ENCODE measurements around the gene EXOC3L1.
A peak's percentile ranks its signal among the peaks of the same experiment; 100 is the strongest.

EXOC3L1 gene

GRCh38 chr16:67166110-67166547 lies 23.8 kb downstream of the EXOC3L1 start:
- Histone ChIP-seq H3K4me3 (ENCODE audit: low read depth in 1 of 5, low read length in 5 of 5) (no peak overlapping the region), H3K27ac (ENCODE audit: low read depth, low read length) (no peak overlapping the region), H3K9ac (ENCODE audit: low read length in 5 of 5) (no peak overlapping the region), H3K27me3 (ENCODE audit: control insufficient read depth in 5 of 5, insufficient read depth in 4 of 5, low read length in 5 of 5) (peaks cover 0 to 19% (median 5%) of the 10 kb centered on the region in 5 donors), H3K4me1 (ENCODE audit: control insufficient read depth in 5 of 5, insufficient read depth in 5 of 5, low read length in 5 of 5) (peaks cover 0 to 71% (median 58%) of the 10 kb centered on the region in 5 donors), H3K36me3 (ENCODE audit: control insufficient read depth in 5 of 5, insufficient read depth in 5 of 5, low read length in 5 of 5) (peaks cover 0 to 10% (median 0%) of the 10 kb centered on the region in 5 donors), H3K9me3 (ENCODE audit: control insufficient read depth in 5 of 5, low read length in 5 of 5) (no peaks in the 10 kb centered on the region)

- H3K4me1 ChIP-seq (ENCODE audit: control insufficient read depth in 5 of 5, insufficient read depth in 5 of 5, low read length in 5 of 5): peaks cover 0 to 73% (median 59%) of the 10 kb centered on the region in 5 donors
- H3K27me3 ChIP-seq (ENCODE audit: control insufficient read depth in 5 of 5, insufficient read depth in 4 of 5, low read length in 5 of 5): peaks cover 0 to 19% (median 5%) of the 10 kb centered on the region in 5 donors
- H3K27ac ChIP-seq (ENCODE audit: low read depth, low read length): no peak overlapping the region
- H3K36me3 ChIP-seq (ENCODE audit: control insufficient read depth in 5 of 5, insufficient read depth in 5 of 5, low read length in 5 of 5): peaks cover 0 to 10% (median 0%) of the 10 kb centered on the region in 5 donors
- peak overlapping the region; percentile 44 to 66 (median 59) for H3K4me3 ChIP-seq (ENCODE audit: low read depth in 1 of 5, low read length in 5 of 5)
- H3K9ac ChIP-seq (ENCODE audit: low read length in 5 of 5): peak overlapping the region in 3 of 5 donors; percentile 30 to 66 (median 64)
- H3K9me3 ChIP-seq (ENCODE audit: control insufficient read depth in 5 of 5, low read length in 5 of 5): no peaks in the 10 kb centered on the region
These were observed 24.5 kb downstream of the EXOC3L1 start for GRCh38 chr16:67165121-67166078.

- Histone ChIP-seq H3K36me3 (ENCODE audit: control insufficient read depth in 5 of 5, insufficient read depth in 5 of 5, low read length in 5 of 5) (peaks cover 0 to 10% (median 0%) of the 10 kb centered on the region in 5 donors), H3K9ac (ENCODE audit: low read length in 5 of 5) (peak within 1 kb of the TSS in 3 of 5 donors; percentile 30 to 66 (median 64)), H3K27me3 (ENCODE audit: control insufficient read depth in 5 of 5, insufficient read depth in 4 of 5, low read length in 5 of 5) (peaks cover 0 to 19% (median 5%) of the 10 kb centered on the region in 5 donors), H3K9me3 (ENCODE audit: control insufficient read depth in 5 of 5, low read length in 5 of 5) (no peaks in the 10 kb centered on the region), H3K27ac (ENCODE audit: low read depth, low read length) (no peak within 1 kb of the TSS), H3K4me1 (ENCODE audit: control insufficient read depth in 5 of 5, insufficient read depth in 5 of 5, low read length in 5 of 5) (peaks cover 0 to 72% (median 59%) of the 10 kb centered on the region in 5 donors), H3K4me3 (ENCODE audit: low read depth in 1 of 5, low read length in 5 of 5) (peak within 1 kb of the TSS; percentile 47 to 70 (median 61))
These were observed 25.3 kb downstream of the EXOC3L1 start, which contains the start of gene HSF4 for GRCh38 chr16:67164599-67165061. TSS of gene HSF4 (plus strand) at chr16:67164745. CDS start at chr16:67164812, 67 bp downstream.

- Histone ChIP-seq H3K4me3 (ENCODE audit: low read depth in 1 of 5, low read length in 5 of 5) (peak overlapping the region in 4 of 5 donors; percentile 47 to 70 (median 58)), H3K27me3 (ENCODE audit: control insufficient read depth in 5 of 5, insufficient read depth in 4 of 5, low read length in 5 of 5) (peaks cover 0 to 19% (median 5%) of the 10 kb centered on the region in 5 donors), H3K27ac (ENCODE audit: low read depth, low read length) (no peak overlapping the region), H3K4me1 (ENCODE audit: control insufficient read depth in 5 of 5, insufficient read depth in 5 of 5, low read length in 5 of 5) (peaks cover 0 to 72% (median 58%) of the 10 kb centered on the region in 5 donors), H3K36me3 (ENCODE audit: control insufficient read depth in 5 of 5, insufficient read depth in 5 of 5, low read length in 5 of 5) (peaks cover 0 to 10% (median 0%) of the 10 kb centered on the region in 5 donors), H3K9ac (ENCODE audit: low read length in 5 of 5) (no peak overlapping the region), H3K9me3 (ENCODE audit: control insufficient read depth in 5 of 5, low read length in 5 of 5) (no peaks in the 10 kb centered on the region)
These were observed 25.9 kb downstream of the EXOC3L1 start for GRCh38 chr16:67163999-67164558.

- H3K27ac ChIP-seq (ENCODE audit: low read depth, low read length): no peak overlapping the region
- H3K9ac ChIP-seq (ENCODE audit: low read length in 5 of 5): no peak overlapping the region
- peaks cover 0 to 19% (median 5%) of the 10 kb centered on the region in 5 donors for H3K27me3 ChIP-seq (ENCODE audit: control insufficient read depth in 5 of 5, insufficient read depth in 4 of 5, low read length in 5 of 5)
- peak overlapping the region in 4 of 5 donors; percentile 36 to 70 (median 58) for H3K4me3 ChIP-seq (ENCODE audit: low read depth in 1 of 5, low read length in 5 of 5)
- no peaks in the 10 kb centered on the region for H3K9me3 ChIP-seq (ENCODE audit: control insufficient read depth in 5 of 5, low read length in 5 of 5)
- H3K36me3 ChIP-seq (ENCODE audit: control insufficient read depth in 5 of 5, insufficient read depth in 5 of 5, low read length in 5 of 5): peaks cover 0 to 10% (median 0%) of the 10 kb centered on the region in 5 donors
- H3K4me1 ChIP-seq (ENCODE audit: control insufficient read depth in 5 of 5, insufficient read depth in 5 of 5, low read length in 5 of 5): peaks cover 0 to 76% (median 62%) of the 10 kb centered on the region in 5 donors
These were observed 26.6 kb downstream of the EXOC3L1 start for GRCh38 chr16:67163164-67163998.

- no peak overlapping the region for H3K9ac ChIP-seq (ENCODE audit: low read length in 5 of 5)
- no peaks in the 10 kb centered on the region for H3K9me3 ChIP-seq (ENCODE audit: control insufficient read depth in 5 of 5, low read length in 5 of 5)
- H3K27me3 ChIP-seq (ENCODE audit: control insufficient read depth in 5 of 5, insufficient read depth in 4 of 5, low read length in 5 of 5): peaks cover 0 to 19% (median 5%) of the 10 kb centered on the region in 5 donors
- no peak overlapping the region for H3K27ac ChIP-seq (ENCODE audit: low read depth, low read length)
- H3K36me3 ChIP-seq (ENCODE audit: control insufficient read depth in 5 of 5, insufficient read depth in 5 of 5, low read length in 5 of 5): peaks cover 0 to 8% (median 0%) of the 10 kb centered on the region in 5 donors
- peaks cover 0 to 77% (median 62%) of the 10 kb centered on the region in 5 donors for H3K4me1 ChIP-seq (ENCODE audit: control insufficient read depth in 5 of 5, insufficient read depth in 5 of 5, low read length in 5 of 5)
- H3K4me3 ChIP-seq (ENCODE audit: low read depth in 1 of 5, low read length in 5 of 5): peak overlapping the region in 3 of 5 donors; percentile 36 to 70 (median 66)
These were observed 27.3 kb downstream of the EXOC3L1 start for GRCh38 chr16:67162506-67163163.

- Histone ChIP-seq H3K9ac (ENCODE audit: low read length in 5 of 5) (no peak overlapping the region), H3K27me3 (ENCODE audit: control insufficient read depth in 5 of 5, insufficient read depth in 4 of 5, low read length in 5 of 5) (peaks cover 0 to 19% (median 5%) of the 10 kb centered on the region in 5 donors), H3K27ac (ENCODE audit: low read depth, low read length) (no peak overlapping the region), H3K36me3 (ENCODE audit: control insufficient read depth in 5 of 5, insufficient read depth in 5 of 5, low read length in 5 of 5) (no peaks in the 10 kb centered on the region), H3K4me1 (ENCODE audit: control insufficient read depth in 5 of 5, insufficient read depth in 5 of 5, low read length in 5 of 5) (peaks cover 0 to 77% (median 62%) of the 10 kb centered on the region in 5 donors), H3K4me3 (ENCODE audit: low read depth in 1 of 5, low read length in 5 of 5) (peak overlapping the region in 3 of 5 donors; percentile 21 to 89 (median 50)), H3K9me3 (ENCODE audit: control insufficient read depth in 5 of 5, low read length in 5 of 5) (no peaks in the 10 kb centered on the region)
These were observed 28.3 kb downstream of the EXOC3L1 start for GRCh38 chr16:67161595-67162058.

- H3K27me3 ChIP-seq (ENCODE audit: control insufficient read depth in 5 of 5, insufficient read depth in 4 of 5, low read length in 5 of 5): peaks cover 0 to 14% (median 0%) of the 10 kb centered on the region in 5 donors
- no peaks in the 10 kb centered on the region for H3K9me3 ChIP-seq (ENCODE audit: control insufficient read depth in 5 of 5, low read length in 5 of 5)
- peak overlapping the region; percentile 59 to 94 (median 89) for H3K4me3 ChIP-seq (ENCODE audit: low read depth in 1 of 5, low read length in 5 of 5)
- H3K36me3 ChIP-seq (ENCODE audit: control insufficient read depth in 5 of 5, insufficient read depth in 5 of 5, low read length in 5 of 5): peaks cover 0 to 3% (median 0%) of the 10 kb centered on the region in 5 donors
- H3K27ac ChIP-seq (ENCODE audit: low read depth, low read length): no peak overlapping the region
- peaks cover 0 to 63% (median 47%) of the 10 kb centered on the region in 5 donors for H3K4me1 ChIP-seq (ENCODE audit: control insufficient read depth in 5 of 5, insufficient read depth in 5 of 5, low read length in 5 of 5)
- peak overlapping the region; percentile 56 to 88 (median 83) for H3K9ac ChIP-seq (ENCODE audit: low read length in 5 of 5)
These were observed 31.0 kb downstream of the EXOC3L1 start for GRCh38 chr16:67158637-67159600.

Data from subcutaneous abdominal adipose tissue (tissue), 5 donors.